Measurements from ENCODE around the gene NFASC. TPM values are rescaled to one million over a fixed set of nuclear protein-coding genes. Genes with fewer than 3 reads are reported as not detected.

The NFASC gene
- total and polyA plus RNA-seq, 2 donors from 2014 or later = 23.2 to 29.9 TPM

GRCh38 chr1:205037539-205037938 is 166.9 kb downstream of the NFASC start:
- DNase-seq = no peak
- Histone ChIP-seq H3K27me3 (ENCODE audit: control insufficient read depth, insufficient read depth, low read length) (peaks cover 3% of the 10 kb centered on the region), H3K36me3 (ENCODE audit: control insufficient read depth in 2 of 3, insufficient read depth in 3 of 3, low read length in 3 of 3) (no peaks in the 10 kb centered on the region), H3K9ac (ENCODE audit: low read length in 3 of 3) (no peak overlapping the region), H3K27ac (ENCODE audit: low read depth in 2 of 2, low read length in 2 of 2) (no peak overlapping the region), H3K9me3 (ENCODE audit: control insufficient read depth in 2 of 3, insufficient read depth in 1 of 3, low read length in 3 of 3) (no peaks in the 10 kb centered on the region), H3K4me1 (ENCODE audit: control insufficient read depth in 2 of 3, insufficient read depth in 2 of 3, low read depth in 1 of 3, low read length in 3 of 3) (peaks cover 0 to 5% (median 4%) of the 10 kb centered on the region in 3 donors), H3K4me3 (ENCODE audit: low read length in 3 of 3) (no peak overlapping the region)
- intact Hi-C loops (cut with DNase I) = no loop called here
- no peak for FAIRE-seq
- TF ChIP-seq CTCF (IDR thresholded peaks at IDR 0.05; ENCODE audit: borderline replicate concordance, extremely low read depth, insufficient read depth) = no peak

- Histone ChIP-seq H3K27ac (ENCODE audit: low read depth in 2 of 2, low read length in 2 of 2) (no peak overlapping the region), H3K9ac (ENCODE audit: low read length in 3 of 3) (no peak overlapping the region), H3K36me3 (ENCODE audit: control insufficient read depth in 2 of 3, insufficient read depth in 3 of 3, low read length in 3 of 3) (no peaks in the 10 kb centered on the region), H3K9me3 (ENCODE audit: control insufficient read depth in 2 of 3, insufficient read depth in 1 of 3, low read length in 3 of 3) (no peaks in the 10 kb centered on the region), H3K4me3 (ENCODE audit: low read length in 3 of 3) (no peak overlapping the region), H3K4me1 (ENCODE audit: control insufficient read depth in 2 of 3, insufficient read depth in 2 of 3, low read depth in 1 of 3, low read length in 3 of 3) (peaks cover 0 to 5% (median 5%) of the 10 kb centered on the region in 3 donors), H3K27me3 (ENCODE audit: control insufficient read depth, insufficient read depth, low read length) (peaks cover 3% of the 10 kb centered on the region)
- no peak for FAIRE-seq
- no peak for DNase-seq
- intact Hi-C loops (cut with DNase I) = no loop called here
- no peak for TF ChIP-seq CTCF (IDR thresholded peaks at IDR 0.05; ENCODE audit: borderline replicate concordance, extremely low read depth, insufficient read depth)
Observed at GRCh38 chr1:205038132-205038786, 167.6 kb downstream of the NFASC start.

GRCh38 chr1:205041001-205041715 is 170.5 kb downstream of the NFASC start:
- H3K36me3 ChIP-seq (ENCODE audit: control insufficient read depth in 2 of 3, insufficient read depth in 3 of 3, low read length in 3 of 3) = no peaks in the 10 kb centered on the region
- FAIRE-seq (no peak), DNase-seq (no peak)
- H3K27me3 ChIP-seq (ENCODE audit: control insufficient read depth, insufficient read depth, low read length) = peaks cover 11% of the 10 kb centered on the region
- H3K27ac ChIP-seq (ENCODE audit: low read depth in 2 of 2, low read length in 2 of 2) = no peak overlapping the region
- no peaks in the 10 kb centered on the region for H3K9me3 ChIP-seq (ENCODE audit: control insufficient read depth in 2 of 3, insufficient read depth in 1 of 3, low read length in 3 of 3)
- H3K4me1 ChIP-seq (ENCODE audit: control insufficient read depth in 2 of 3, insufficient read depth in 2 of 3, low read depth in 1 of 3, low read length in 3 of 3) = peaks cover 0 to 7% (median 5%) of the 10 kb centered on the region in 3 donors
- no peak overlapping the region for H3K4me3 ChIP-seq (ENCODE audit: low read length in 3 of 3)
- no peak for TF ChIP-seq CTCF (IDR thresholded peaks at IDR 0.05; ENCODE audit: borderline replicate concordance, extremely low read depth, insufficient read depth)
- intact Hi-C loops (cut with DNase I) = no loop called here
- no peak overlapping the region for H3K9ac ChIP-seq (ENCODE audit: low read length in 3 of 3)

Data from kidney (tissue), 14 donors.